DLD1 (cell line): ENCODE results near the gene AGAP4.
"Not testable (repeated sequence)": the region's sequence is repeated elsewhere in the genome, so short reads cannot be mapped to it uniquely, and the experiment has no call there.

Experiments used
- in situ Hi-C: cut with HindIII; loops from 2 replicates; pipeline ENCODE4 v1.10.0; 2017; ENCODE audit warnings: low sequenced_read_pairs

AGAP4 gene

GRCh38 chr10:45790694-45791426 is 56.4 kb downstream of the AGAP4 start:
- in situ Hi-C loops: not testable (repeated sequence)

- in situ Hi-C loops: not testable (repeated sequence)
Observed at GRCh38 chr10:45789991-45790390, 57.3 kb downstream of the AGAP4 start.

DNA sequence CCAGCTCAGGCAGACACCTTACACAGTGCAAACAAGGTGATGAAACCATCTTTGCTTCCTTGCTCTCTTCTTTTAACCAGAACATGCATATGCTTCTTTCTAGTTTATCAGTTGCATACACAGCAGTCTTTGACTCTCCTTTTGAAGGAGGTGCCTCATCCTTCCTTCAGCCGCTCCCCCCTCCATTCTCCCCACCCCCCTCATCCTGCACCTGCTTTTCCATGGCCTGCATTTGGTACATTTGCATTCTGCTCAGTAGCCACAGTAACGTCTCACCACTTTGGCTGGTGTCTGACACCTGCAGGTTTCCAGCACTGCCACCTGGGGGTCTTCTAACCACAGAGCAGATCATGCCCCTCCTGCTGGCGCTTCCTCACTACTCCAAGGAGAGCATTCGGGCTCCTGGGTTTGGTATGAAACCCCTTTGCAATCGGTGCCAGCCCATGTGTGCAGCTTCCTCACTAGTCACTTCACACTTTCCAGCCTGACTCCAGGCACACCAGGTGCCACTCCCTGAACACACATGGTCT is 60.0 kb downstream of the AGAP4 start:
- in situ Hi-C loops: not testable (repeated sequence)

DNA sequence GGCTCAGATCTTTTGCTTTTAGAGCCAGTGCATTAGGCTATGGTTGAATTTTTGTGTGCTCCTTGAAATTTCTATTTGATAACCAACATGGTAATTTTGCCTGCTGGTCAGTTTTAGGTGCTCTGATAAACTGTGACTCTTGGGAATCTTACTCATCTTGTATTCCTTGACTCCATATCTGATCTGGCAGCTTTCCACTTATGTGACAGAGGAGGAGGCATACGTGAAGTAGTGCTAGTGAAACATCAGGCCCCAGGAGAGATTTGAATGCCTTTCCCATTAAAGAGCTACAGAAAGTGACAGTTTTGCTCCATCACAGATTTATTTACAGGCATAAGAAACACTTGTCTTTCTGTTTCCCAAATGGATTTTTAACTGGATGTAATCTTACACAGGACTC is 61.1 kb downstream of the AGAP4 start:
- in situ Hi-C loops: not testable (repeated sequence)
